Activated naive CD8-positive, alpha-beta T cell (primary cell): ENCODE measurements around the gene EFNA2.

ENCODE experiments used
- H3K27ac Mint-ChIP-seq: one replicate; pipeline ENCODE4 v1.8.0; 2021; ENCODE audit warnings: mixed read lengths
- H3K27me3 Mint-ChIP-seq: one replicate; pipeline ENCODE4 v1.8.0; 2021; ENCODE audit warnings: mixed read lengths
- H3K36me3 Mint-ChIP-seq: one replicate; pipeline ENCODE4 v1.8.0; 2021; ENCODE audit warnings: mixed read lengths
- H3K4me1 Mint-ChIP-seq: one replicate; pipeline ENCODE4 v1.8.0; 2021; ENCODE audit warnings: low read depth, mixed read lengths
- H3K4me3 Mint-ChIP-seq: one replicate; pipeline ENCODE4 v1.8.0; 2021; ENCODE audit warnings: mild to moderate bottlenecking, mixed read lengths
- H3K9me3 Mint-ChIP-seq: one replicate; pipeline ENCODE4 v1.8.0; 2021; ENCODE audit warnings: low read depth, mixed read lengths

EFNA2 gene

DNA sequence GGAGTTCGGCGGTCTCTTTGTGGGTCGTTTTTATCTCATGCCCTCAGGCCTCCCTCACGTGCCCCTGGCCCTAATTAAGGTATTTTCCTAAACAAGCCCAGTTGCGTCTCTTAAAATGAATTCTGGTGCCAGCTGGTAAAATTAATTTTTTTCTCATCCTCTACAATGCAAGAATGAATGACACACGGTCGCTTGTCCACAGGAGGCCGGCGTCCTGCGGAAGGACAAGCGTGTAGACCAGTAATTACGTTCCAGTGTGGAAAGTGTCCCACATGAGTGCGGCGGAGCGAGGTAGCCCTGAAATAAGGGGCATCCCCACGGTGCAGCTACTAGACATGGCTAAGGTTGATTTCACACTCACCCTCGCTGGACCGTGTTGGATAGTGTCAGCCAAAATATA is 63.5 kb downstream of the EFNA2 start:
- Mint-ChIP-seq H3K27me3 (no peaks in the 10 kb centered on the region), H3K9me3 (no peaks in the 10 kb centered on the region), H3K36me3 (no peaks in the 10 kb centered on the region), H3K4me3 (no peak overlapping the region), H3K4me1 (peaks cover 4% of the 10 kb centered on the region), H3K27ac (no peak overlapping the region)

DNA sequence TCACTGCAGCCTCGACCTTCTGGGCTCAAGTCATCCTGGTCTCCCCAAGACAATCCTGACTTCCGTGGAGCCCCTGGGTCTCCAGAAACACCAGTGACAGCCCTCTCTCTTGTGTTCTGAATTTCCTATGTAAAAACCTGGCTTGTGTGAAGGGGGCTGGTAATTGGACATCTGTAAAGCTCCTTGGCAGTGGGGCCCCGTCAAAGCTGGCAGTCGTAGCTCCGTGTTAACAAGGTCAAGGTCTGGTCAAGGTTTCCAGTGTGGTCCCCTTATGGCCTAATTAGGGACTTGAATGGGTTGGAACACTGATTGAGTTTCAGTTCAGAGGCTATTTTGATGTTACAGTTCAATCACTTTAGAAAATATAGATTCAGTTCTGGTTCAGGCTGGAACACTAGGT is 65.2 kb downstream of the EFNA2 start:
- Mint-ChIP-seq H3K36me3 (no peaks in the 10 kb centered on the region), H3K27ac (no peak overlapping the region), H3K4me1 (peaks cover 5% of the 10 kb centered on the region), H3K27me3 (no peaks in the 10 kb centered on the region), H3K9me3 (no peaks in the 10 kb centered on the region), H3K4me3 (no peak overlapping the region)
